Stimulated activated CD8-positive, alpha-beta memory T cell treated with anti-CD3 and anti-CD28 coated beads, Interleukin-15, amount 100 ng/mL, for 4 hours (primary cell): ENCODE measurements around the gene HOXD8.

Experiments
- DNase-seq, 2 donors: peaks; one replicate each; pipeline ENCODE4 v3.0.0-alpha.2; 2020; ENCODE audit warnings: low read depth in 2 of 2

HOXD8 gene

GRCh38 chr2:176103194-176103593 is 26.3 kb upstream of the HOXD8 start:
- no peak for DNase-seq

DNA sequence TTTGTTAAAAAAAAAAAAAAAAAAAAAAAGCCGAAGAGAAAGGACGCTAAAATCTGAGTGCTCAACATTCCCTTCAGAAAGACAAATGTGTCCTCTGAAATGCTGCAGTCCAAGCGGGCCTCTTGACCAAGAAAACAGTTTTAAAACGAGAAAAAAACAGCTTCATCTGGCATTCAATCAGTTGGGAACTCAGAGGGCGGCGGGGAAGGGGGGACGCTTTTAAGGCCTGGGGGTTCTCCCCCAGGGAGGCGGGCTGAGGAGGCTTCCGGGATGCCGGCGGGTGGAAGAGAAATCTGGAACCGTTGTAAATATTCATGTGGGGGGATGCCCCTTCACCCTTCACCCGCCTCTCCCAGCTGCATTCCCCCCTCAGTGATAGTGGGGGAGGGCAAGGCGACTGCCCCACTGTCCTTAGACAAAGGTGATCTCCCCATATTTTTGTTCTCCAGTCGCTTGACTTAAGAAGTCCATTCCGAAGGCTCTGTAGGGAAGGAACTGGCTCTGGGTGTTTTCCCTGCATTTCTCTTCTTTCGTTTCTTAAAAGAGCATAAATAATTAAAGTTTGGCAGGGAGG is 25.7 kb upstream of the HOXD8 start:
- DNase-seq, result no peak

DNA sequence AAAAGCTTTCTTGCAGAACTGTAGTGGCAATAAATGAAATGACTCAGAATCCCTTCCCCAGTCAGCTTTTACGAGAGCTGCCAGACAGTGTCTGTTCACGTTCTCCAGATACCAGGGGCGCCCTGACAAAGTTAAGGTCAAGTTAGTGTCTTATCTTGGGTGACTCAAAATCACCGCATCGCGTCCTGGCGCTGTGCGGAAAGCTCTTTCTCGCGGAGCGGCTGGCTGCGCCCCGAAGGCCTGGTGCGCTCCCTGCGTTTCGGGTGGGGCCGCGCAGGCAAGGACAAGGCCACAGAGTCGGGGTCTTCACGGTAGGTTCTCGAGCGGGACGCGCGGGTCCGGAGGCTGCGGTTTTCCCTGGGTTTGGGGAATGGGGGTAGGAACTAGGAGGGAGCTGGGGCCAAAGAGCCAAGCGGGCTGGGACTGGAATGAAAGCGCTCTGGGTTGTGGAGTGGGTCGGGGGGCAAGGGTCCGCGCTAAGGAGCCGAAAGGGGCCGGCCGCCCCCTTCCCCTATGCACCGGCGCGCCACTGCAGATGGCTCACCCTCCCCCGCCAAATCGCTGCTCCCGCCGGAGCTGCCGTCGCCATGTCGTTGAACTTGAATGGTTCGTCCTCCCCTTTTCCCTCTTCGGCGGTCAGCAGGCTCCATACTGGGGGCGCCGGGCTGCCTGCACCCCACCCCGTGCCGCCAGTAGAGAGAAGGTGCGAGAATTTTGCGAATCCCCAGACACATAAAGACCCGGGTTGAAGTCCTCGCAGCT is 25.0 kb upstream of the HOXD8 start:
- no peak for DNase-seq

GRCh38 chr2:176105078-176105729 is 24.3 kb upstream of the HOXD8 start:
- no peak for DNase-seq

DNA sequence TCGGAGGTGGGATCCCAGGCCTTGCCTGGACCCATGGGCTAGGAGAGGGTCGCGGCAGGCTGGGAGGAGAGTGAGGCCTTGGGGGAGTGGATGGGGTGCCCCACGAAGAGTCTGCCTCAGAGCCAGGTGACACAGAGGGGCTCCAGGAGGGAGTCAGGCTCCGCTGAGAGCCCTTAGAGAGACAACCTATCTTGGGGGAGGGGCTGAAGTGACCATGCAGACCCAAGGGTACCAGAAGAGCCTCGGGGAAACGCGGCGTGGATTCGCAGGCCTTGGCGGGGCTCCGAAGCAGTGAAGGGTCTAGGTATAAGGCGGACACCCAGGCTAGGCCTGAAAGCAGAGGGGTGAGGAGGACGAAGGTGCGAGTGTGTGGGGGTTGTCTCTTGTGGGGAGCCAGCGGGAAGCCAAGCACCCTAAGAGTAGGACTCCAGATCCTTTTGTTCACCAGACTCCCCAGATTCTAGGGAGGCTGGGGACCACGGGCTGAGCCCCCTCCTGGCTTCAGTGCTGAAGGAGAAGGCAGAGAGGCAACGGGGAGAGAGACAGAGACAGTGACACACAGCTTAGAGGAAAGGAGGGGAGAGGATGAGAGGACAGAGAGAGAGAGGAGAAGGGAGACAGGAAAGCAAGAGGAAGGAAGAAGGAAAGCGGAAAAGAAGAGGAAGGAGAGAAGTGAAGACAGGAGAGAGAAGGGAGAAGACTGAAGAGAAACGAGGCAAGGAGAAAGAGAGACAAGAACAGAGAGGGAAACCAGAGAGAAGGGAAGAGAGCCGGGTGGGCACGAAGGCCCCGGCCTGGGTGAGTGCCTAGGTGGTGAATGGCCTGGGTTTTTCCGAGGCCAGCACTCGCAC is 23.6 kb upstream of the HOXD8 start:
- no peak for DNase-seq

DNA sequence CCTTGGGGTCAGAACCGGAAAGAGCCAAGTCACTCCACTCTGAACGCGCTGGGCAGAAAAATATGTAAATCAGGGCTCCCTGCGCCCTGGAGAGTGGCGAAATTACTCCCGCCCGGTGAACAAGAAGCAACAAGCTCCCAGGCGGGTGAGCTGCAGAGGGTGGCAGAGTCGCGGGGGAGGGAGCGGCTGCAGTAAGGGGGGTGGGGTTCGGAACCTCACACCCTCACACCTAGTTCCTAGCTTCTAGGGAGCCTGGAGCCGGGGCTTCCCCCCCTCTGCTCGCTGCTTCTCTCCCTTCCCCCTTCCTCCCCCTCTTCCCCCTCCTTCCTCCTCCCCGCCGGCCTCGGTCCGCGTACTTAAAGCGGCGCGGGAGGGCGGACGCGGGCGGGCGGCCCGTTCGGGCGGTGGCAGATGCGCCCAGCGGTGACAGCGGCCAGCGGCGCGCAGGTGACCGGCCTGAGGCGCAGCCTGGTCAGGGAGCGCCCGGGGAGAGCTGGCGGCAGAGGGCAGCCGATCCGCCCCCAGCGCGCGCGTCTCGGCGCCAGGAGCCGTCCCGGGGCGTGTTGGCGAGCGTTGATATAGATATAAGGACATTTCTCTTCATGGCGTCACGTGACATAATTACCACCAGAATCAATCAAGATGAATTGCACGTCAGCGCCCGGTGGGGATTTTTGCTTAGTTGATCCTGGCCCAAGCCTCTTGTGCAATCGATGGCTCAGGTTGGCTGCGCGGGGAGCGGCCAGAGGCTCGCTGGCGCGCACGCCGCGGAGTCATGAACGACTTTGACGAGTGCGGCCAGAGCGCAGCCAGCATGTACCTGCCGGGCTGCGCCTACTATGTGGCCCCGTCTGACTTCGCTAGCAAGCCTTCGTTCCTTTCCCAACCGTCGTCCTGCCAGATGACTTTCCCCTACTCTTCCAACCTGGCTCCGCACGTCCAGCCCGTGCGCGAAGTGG is 22.6 kb upstream of the HOXD8 start, which contains the start of gene HOXD11:
Gene HOXD11 (plus strand): TSS at position 700 of the 959 bp plus-strand sequence. CDS start 76 bp downstream, at position 776.
- DNase-seq, result no peak

GRCh38 chr2:176107731-176108181 is 21.7 kb upstream of the HOXD8 start:
- no peak for DNase-seq

GRCh38 chr2:176109192-176109901 is 20.2 kb upstream of the HOXD8 start:
- no peak for DNase-seq

GRCh38 chr2:176109946-176110345 is 19.6 kb upstream of the HOXD8 start:
- DNase-seq, result no peak

- no peak for DNase-seq
These were observed 18.8 kb upstream of the HOXD8 start for GRCh38 chr2:176110415-176111308.

- DNase-seq, result no peak
These were observed 18.2 kb upstream of the HOXD8 start for GRCh38 chr2:176111309-176111663.

DNA sequence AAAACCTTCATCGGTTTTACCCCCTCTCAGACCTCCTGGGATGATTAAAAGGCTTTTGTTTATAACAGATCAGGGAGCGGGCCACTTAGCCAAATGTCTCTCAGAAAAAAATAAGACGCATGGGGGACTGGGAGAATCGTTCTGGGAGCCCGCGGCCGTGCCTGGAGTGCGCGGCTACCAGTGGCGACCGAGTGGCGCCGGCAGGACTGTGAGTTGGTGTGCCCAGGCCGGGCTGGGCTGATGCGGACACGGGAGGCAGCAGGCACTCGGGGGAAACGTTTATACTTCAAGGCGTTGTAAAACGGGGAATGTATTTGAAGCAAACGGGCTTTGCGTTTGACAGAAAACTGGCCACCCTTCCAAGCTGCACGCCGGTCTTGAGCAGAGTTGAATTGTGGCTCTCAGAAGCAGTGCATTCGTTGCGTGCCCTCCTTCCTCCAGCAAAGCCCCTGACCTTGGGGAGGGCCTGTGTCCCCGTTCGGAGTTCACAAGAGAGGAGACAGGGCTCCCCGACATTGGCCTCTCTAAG is 17.6 kb upstream of the HOXD8 start:
- DNase-seq, result no peak

DNA sequence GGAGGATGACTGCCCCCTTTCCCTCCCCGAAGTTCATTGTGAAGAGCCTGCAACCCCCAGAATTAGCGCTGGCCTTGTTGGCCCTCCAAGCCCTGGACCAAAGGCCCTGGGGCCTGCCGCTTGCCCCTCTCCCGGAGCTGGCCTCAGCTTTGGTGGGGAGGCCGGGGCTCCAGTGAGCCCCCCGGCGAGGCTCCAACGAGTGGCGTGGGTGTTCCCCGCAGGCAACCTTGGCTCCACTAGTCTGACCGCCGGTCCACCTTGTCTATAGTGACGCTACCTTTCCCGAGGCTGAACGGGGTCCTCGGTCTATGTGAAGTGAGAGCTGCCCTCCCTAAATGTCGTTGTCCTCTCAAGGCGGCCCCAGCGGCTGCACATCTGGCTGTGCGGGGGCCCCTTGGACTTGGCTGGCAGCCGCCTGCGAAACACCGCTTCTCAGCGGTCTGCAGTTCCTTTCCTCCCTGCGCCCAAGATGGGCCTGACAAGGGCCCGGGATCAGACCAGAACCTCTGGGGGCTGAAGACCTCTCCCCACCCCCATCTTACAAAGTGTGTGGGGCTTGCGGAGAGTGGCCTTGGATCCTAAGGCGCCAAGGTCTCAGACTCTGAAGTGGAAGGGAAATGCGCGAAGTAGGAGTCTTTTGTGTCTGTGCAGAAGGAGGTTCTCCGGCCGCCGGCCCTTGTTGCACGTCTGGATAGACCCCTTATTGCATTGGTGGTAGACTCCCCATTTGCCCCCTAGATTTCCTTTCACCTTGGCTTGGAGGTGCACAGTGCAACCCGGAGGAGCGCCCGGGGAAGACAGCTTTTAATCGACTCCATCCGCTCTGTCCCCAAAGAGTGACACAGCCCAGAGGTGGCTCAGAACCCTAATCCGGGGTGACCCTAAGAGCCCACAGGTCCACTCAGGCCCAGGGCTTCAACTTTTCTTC is 16.9 kb upstream of the HOXD8 start:
- no peak for DNase-seq

- no peak for DNase-seq
These were observed 15.2 kb upstream of the HOXD8 start for GRCh38 chr2:176114120-176114929.

DNA sequence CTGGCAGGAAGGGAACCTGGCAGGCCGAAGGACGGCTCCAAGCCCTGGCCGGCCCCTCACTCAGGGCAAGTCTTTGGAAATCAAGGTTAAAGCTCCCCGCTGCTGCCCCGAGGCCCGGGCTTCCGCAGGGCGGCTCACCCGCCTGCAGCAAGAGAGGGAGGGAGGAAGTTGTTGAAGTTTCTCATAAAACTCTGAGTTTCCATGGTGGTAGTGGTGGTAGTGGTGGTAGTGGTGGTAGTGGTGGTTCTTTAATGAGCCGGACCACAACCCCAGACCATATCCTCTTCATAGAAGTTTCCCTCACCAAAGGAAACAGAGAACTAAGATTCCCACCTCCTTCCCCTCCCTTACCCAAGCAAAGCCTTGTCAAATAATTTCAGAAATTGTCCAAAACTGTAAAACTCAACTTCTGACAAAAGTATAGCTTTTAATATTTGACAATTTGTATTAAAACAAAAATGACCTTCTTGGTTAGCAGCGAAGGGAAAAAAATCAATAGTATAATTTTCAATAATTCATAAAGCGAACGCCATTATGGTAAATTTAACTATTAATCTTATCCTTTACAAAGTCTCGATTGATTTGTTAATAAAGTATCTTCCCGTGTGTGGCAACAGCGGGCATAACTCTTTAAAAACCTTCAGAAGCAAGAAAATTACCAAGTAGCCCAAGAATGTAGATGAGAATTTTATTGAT is 14.4 kb upstream of the HOXD8 start:
- no peak for DNase-seq
